Vagina (tissue), 2 donors: Measurements from ENCODE around the gene PPP6R2.

Source experiments
- POLR2A ChIP-seq, 2 donors: fragments of 450-650 bp; IDR thresholded peaks; one replicate each; pipeline ENCODE4 v1.6.1; 2017; ENCODE audit warnings: antibody characterized with exemption in 2 of 2, mild to moderate bottlenecking in 2 of 2, moderate library complexity in 2 of 2
- POLR2AphosphoS5 ChIP-seq, 2 donors: sonication (generic); formaldehyde crosslinking; IDR thresholded peaks; one replicate each; pipeline ENCODE4 v1.9.0; 2017; ENCODE audit warnings: antibody characterized with exemption in 2 of 2, mild to moderate bottlenecking in 2 of 2, low read depth in 1 of 2; ENCODE audit not compliant: insufficient read depth in 1 of 2
- TF ChIP-seq, protein P1 (sequence below), 3 experiments: fragments of 450-650 bp in 2 of 3; fragments of 200-600 bp in 1 of 3; sonication (generic) in 1 of 3; IDR thresholded peaks; one replicate each; pipeline ENCODE4 v1.5.1; 2017 to 2019; ENCODE audit warnings: antibody characterized with exemption in 3 of 3, mild to moderate bottlenecking in 2 of 3, moderate library complexity in 2 of 3

DNA sequence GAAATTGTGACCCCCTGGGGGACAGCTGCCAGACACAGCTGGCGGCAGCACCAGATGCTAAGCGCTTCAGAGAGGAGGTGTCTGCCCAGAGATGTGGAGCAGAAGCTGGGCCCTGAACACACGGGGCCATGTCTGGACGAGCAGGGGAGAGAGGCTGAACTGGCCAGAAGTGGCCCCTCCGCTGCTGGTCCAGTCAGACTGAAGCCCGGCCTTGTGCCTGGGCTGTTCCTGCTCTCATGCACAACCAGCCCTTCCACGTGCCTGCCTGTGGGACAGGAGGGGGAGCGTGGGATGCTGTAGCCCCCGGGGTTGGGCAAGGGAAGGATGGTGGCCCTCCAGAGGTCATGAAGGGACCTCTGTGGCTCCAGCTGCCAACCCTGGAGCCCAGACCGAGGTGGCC, 140.0 kb downstream of the PPP6R2 start:
- TF ChIP-seq, protein P1, sequence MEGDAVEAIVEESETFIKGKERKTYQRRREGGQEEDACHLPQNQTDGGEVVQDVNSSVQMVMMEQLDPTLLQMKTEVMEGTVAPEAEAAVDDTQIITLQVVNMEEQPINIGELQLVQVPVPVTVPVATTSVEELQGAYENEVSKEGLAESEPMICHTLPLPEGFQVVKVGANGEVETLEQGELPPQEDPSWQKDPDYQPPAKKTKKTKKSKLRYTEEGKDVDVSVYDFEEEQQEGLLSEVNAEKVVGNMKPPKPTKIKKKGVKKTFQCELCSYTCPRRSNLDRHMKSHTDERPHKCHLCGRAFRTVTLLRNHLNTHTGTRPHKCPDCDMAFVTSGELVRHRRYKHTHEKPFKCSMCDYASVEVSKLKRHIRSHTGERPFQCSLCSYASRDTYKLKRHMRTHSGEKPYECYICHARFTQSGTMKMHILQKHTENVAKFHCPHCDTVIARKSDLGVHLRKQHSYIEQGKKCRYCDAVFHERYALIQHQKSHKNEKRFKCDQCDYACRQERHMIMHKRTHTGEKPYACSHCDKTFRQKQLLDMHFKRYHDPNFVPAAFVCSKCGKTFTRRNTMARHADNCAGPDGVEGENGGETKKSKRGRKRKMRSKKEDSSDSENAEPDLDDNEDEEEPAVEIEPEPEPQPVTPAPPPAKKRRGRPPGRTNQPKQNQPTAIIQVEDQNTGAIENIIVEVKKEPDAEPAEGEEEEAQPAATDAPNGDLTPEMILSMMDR (IDR thresholded peaks at IDR 0.05), result no peak
- TF ChIP-seq POLR2A (IDR thresholded peaks at IDR 0.05) (no peak), POLR2AphosphoS5 (IDR thresholded peaks at IDR 0.05; ENCODE audit: insufficient read depth in 1 of 2, low read depth in 1 of 2) (no peak)
